Natural killer cell (primary cell): ENCODE results near the gene CSNK1G1. TPM values are rescaled to one million over a fixed set of nuclear protein-coding genes. Genes with fewer than 3 reads are reported as not detected.

Experiments
- ATAC-seq, 3 donors: fragments of 150-1000 bp in 2 of 3; fragments of 200-7000 bp in 1 of 3; cut with Tn5 transposase; 1 replicate in 1 of 3; 2 replicates in 2 of 3; pipeline ENCODE4 v1.10.0; 2021; ENCODE audit warnings: mild to moderate bottlenecking in 2 of 3, moderate library complexity in 2 of 3
- DNase-seq, 2 donors: peaks; one replicate each; pipeline versions ENCODE4 v3.0.0 to v3.0.0-alpha.2; 2013 to 2021; ENCODE audit warnings: mixed read lengths in 1 of 2
- H3K27ac ChIP-seq: one replicate; pipeline ENCODE4 v1.5.1; 2013; ENCODE audit warnings: mild to moderate bottlenecking, low read length
- H3K27me3 ChIP-seq: one replicate; pipeline ENCODE4 v1.6.1; 2013; ENCODE audit warnings: low read length; ENCODE audit not compliant: control insufficient read depth, insufficient read depth
- H3K36me3 ChIP-seq: one replicate; pipeline ENCODE4 v1.6.1; 2013; ENCODE audit warnings: low read length; ENCODE audit not compliant: control insufficient read depth, insufficient read depth
- H3K4me1 ChIP-seq: one replicate; pipeline ENCODE4 v1.6.1; 2013; ENCODE audit warnings: low read length; ENCODE audit not compliant: control insufficient read depth, insufficient read depth
- H3K4me3 ChIP-seq: one replicate; pipeline ENCODE4 v1.5.1; 2013; ENCODE audit warnings: low read length
- H3K9me3 ChIP-seq: one replicate; pipeline ENCODE4 v1.6.1; 2013; ENCODE audit warnings: low read length; ENCODE audit not compliant: control insufficient read depth, insufficient read depth
- H3K27ac Mint-ChIP-seq, 2 donors: one replicate each; pipeline ENCODE4 v1.8.0; 2022; ENCODE audit warnings: mild to moderate bottlenecking in 2 of 2, mixed read lengths in 2 of 2, moderate library complexity in 1 of 2
- H3K27me3 Mint-ChIP-seq, 2 donors: one replicate each; pipeline ENCODE4 v1.8.0; 2022; ENCODE audit warnings: low read depth in 2 of 2, mixed read lengths in 2 of 2
- H3K36me3 Mint-ChIP-seq: one replicate; pipeline ENCODE4 v1.8.0; 2022; ENCODE audit warnings: mixed read lengths
- H3K4me1 Mint-ChIP-seq, 2 donors: one replicate each; pipeline ENCODE4 v1.8.0; 2022; ENCODE audit warnings: mixed read lengths in 2 of 2
- H3K4me3 Mint-ChIP-seq: one replicate; pipeline ENCODE4 v1.8.0; 2022; ENCODE audit warnings: mild to moderate bottlenecking, moderate library complexity, mixed read lengths
- H3K9me3 Mint-ChIP-seq, 2 donors: one replicate each; pipeline ENCODE4 v1.8.0; 2022; ENCODE audit warnings: mixed read lengths in 2 of 2
- CTCF ChIP-seq: fragments of 200-600 bp; IDR thresholded peaks from one replicate; pipeline ENCODE4 v1.8.0; 2022; ENCODE audit warnings: antibody characterized with exemption
- WGBS: methylation state at CpG from one replicate; pipeline ENCODE4 v1.1.7; 2013; ENCODE audit warnings: missing lambda C conversion rate; ENCODE audit not compliant: insufficient coverage; 5-methylcytosine and 5-hydroxymethylcytosine counted together
- intact Hi-C: fragments of 100-400 bp; cut with micrococcal nuclease; formaldehyde crosslinking; loops from one replicate; pipeline ENCODE4 v1.14.2; 2022
- total RNA-seq, 4 donors: library from RNA; stranded (reverse); fragments of 120-200 nt in 1 of 4; gene quantifications; one replicate each; pipeline versions ENCODE4 v1.2.3 to v1.2.4, GENCODE V29; 2013 to 2022

CSNK1G1 gene
- total RNA-seq, result 10 to 100 TPM; 26.2 to 36.8 (median 34.0) TPM
- total RNA-seq (2013), result 33.9 TPM

- H3K27ac ChIP-seq, result peak within 1 kb of the TSS; percentile 22
- no peaks in the 10 kb centered on the region for H3K36me3 Mint-ChIP-seq
- DNase-seq (peak; percentile 83 to 97), ATAC-seq (peak; percentile 97 to 99 (median 99))
- H3K27me3 Mint-ChIP-seq, result no peaks in the 10 kb centered on the region
- peak within 1 kb of the TSS; percentile 84 for H3K4me3 ChIP-seq
- intact Hi-C loops, result loop anchor here (1.0 kb wide), 5 partner anchors 26 to 193 kb away; partner anchors contain the start of genes PPIB and TRIP4
- peak; percentile 40 for TF ChIP-seq CTCF
- peak within 1 kb of the TSS; percentile 91 for H3K4me3 Mint-ChIP-seq
- H3K27ac Mint-ChIP-seq, result peak within 1 kb of the TSS; percentile 79 to 85
- H3K9me3 ChIP-seq, result no peaks in the 10 kb centered on the region
- WGBS, result under 1% methylated on average over 41 of the region's 42 CpGs
- peaks cover 8% of the 10 kb centered on the region for H3K4me1 ChIP-seq
- no peaks in the 10 kb centered on the region for H3K9me3 Mint-ChIP-seq
- no peaks in the 10 kb centered on the region for H3K27me3 ChIP-seq
- H3K4me1 Mint-ChIP-seq, result peaks cover 17 to 22% of the 10 kb centered on the region in 2 donors
- H3K36me3 ChIP-seq, result no peaks in the 10 kb centered on the region
Measured at GRCh38 chr15:64355944-64356709, at the start of gene CSNK1G1. Gene CSNK1G1 (minus strand): TSS chr15:64356173. CDS start chr15:64300499, 55,674 bp downstream.

GRCh38 chr15:64400583-64400982 lies 44.6 kb upstream of the CSNK1G1 start:
- DNase-seq, result no peak
- WGBS, result 88% methylated on average over 2 of the region's 2 CpGs
- no peak overlapping the region for H3K27ac Mint-ChIP-seq
- no peak for TF ChIP-seq CTCF
- H3K9me3 ChIP-seq, result no peaks in the 10 kb centered on the region
- intact Hi-C loops, result no loop called here
- H3K36me3 Mint-ChIP-seq, result peaks cover 23% of the 10 kb centered on the region
- no peak for ATAC-seq
- H3K36me3 ChIP-seq, result peaks cover 62% of the 10 kb centered on the region
- no peak overlapping the region for H3K4me3 Mint-ChIP-seq
- no peaks in the 10 kb centered on the region for H3K27me3 Mint-ChIP-seq
- H3K9me3 Mint-ChIP-seq, result no peaks in the 10 kb centered on the region
- no peak overlapping the region for H3K27ac ChIP-seq
- no peaks in the 10 kb centered on the region for H3K4me1 ChIP-seq
- H3K4me3 ChIP-seq, result no peak overlapping the region
- no peaks in the 10 kb centered on the region for H3K27me3 ChIP-seq
- no peaks in the 10 kb centered on the region for H3K4me1 Mint-ChIP-seq

GRCh38 chr15:64398575-64398974 lies 42.6 kb upstream of the CSNK1G1 start:
- no peak for TF ChIP-seq CTCF
- peaks cover 66% of the 10 kb centered on the region for H3K36me3 ChIP-seq
- H3K4me1 ChIP-seq, result no peaks in the 10 kb centered on the region
- H3K36me3 Mint-ChIP-seq, result peaks cover 34% of the 10 kb centered on the region
- H3K4me1 Mint-ChIP-seq, result peaks cover 0 to 5% of the 10 kb centered on the region in 2 donors
- no peak overlapping the region for H3K4me3 Mint-ChIP-seq
- no peaks in the 10 kb centered on the region for H3K9me3 ChIP-seq
- WGBS, result 94% methylated on average over 2 of the region's 2 CpGs
- no peak overlapping the region for H3K27ac Mint-ChIP-seq
- H3K27ac ChIP-seq, result no peak overlapping the region
- no peaks in the 10 kb centered on the region for H3K9me3 Mint-ChIP-seq
- H3K4me3 ChIP-seq, result no peak overlapping the region
- no peak for DNase-seq
- no peak for ATAC-seq
- no peaks in the 10 kb centered on the region for H3K27me3 ChIP-seq
- intact Hi-C loops, result no loop called here
- H3K27me3 Mint-ChIP-seq, result no peaks in the 10 kb centered on the region
